UCSD-AML1 (cell line): ENCODE measurements around the gene KLHL15.
"Not testable (repeated sequence)": the region's sequence is repeated elsewhere in the genome, so short reads cannot be mapped to it uniquely, and the experiment has no call there.

ENCODE experiments used
- DNase-seq: peaks from one replicate; lab custom pipeline; 2025; ENCODE audit not compliant: unreplicated experiment; lab: John Stamatoyannopoulos, UW

The KLHL15 gene

DNA sequence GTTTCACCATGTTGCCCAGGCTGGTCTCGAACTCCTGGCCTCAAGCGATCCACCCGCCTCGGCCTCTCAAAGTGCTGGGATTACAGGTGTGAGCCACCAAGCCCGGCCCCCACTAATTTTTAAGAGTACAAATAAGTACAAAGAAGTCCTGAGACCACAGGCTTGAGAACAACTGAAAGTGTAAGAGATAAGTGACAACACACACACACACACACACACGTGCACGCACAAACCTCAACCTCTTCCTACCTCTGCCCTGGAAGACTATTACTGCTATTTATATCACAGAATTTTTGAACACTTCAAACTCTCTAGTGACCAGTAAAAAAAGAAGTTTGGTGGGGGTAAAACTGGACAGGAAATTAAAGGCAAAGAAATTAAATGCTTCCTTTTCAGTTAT is 7.5 kb downstream of the KLHL15 start:
- peak; percentile 9 for DNase-seq

DNA sequence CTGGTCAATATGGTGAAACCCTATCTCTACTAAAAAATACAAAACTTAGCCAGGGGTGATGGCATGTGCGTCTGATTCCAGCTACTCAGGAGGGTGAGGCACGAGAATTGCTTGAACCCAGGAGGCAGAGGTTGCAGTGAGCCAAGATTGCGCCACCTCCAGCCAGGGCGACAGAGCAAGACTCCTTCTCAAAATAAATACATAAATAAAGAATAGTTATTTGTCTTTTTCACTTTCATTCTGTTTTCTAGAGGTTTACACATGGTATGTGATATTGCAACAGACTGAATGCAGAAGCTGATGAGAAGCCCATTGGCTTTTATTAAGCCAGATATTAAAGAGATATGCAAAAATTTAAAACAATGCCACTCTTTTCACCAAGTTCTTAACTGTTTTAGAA is 8.2 kb downstream of the KLHL15 start:
- DNase-seq = no peak

DNA sequence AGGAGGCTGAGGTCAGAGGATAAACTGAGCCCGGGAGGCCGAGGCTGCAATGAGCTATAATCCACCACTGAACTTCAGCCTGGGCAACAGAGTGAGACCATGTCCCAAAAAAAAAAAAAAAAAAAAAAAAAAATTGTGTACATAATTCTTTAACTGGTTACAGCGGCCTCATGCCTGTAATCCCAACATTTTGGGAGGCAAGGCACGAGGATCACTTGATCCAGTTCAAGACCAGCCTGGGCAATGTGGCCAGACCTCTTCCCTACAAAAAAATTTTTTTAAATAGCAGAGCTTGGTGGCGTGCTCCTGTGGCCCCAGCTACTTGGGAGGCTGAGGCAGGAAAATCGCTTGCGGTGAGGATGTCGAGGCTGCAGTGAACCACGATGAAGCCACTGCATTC is 9.3 kb downstream of the KLHL15 start:
- DNase-seq = no peak

DNA sequence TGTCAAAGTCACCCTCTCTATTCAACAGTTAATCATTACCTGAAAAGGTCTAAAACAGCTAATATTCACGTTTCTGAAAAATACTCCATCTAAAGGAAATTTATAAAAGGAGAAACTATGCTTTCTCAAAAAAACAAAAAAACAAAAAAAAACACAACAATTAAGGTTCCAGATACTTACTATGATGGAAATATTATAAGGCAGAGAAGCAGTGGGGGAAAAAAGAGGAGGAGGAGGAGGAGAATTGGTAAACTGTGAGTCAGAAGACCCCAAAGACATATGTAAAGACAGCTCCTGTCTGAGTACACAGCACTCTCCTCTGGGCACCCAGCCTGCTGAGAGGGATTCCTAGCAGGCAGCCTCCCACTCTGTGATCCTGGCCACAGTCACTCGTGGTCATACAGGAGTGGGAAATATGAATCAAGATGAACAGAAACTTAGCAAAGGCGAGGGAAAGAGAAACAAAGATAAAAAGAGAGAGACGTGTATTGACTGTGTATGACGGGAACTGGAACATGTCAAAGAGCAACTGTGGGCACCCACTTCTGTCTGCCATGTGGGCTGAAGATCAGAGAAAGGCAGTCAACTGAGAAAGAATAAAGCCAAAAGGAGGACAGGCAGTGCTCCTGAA is 12.5 kb downstream of the KLHL15 start:
- no peak for DNase-seq

DNA sequence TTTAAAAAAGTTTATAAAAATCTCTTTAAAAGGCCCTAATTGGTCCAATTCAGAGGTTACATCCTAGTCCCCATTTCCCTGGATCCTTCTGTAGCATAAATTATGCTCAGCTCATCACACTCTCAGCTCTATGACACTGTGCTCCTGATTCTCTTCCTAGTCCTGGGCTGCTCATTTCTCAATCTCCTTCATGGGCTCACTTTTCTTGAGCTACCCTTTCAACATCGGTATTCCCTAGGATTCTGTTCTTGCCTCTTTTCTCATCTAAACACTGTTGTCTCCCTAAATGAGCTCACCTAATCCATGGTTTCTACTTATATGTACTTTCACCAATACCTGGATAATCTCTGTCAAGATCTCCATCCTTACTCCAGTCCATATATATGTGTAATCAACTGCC is 14.7 kb downstream of the KLHL15 start:
- no peak for DNase-seq

DNA sequence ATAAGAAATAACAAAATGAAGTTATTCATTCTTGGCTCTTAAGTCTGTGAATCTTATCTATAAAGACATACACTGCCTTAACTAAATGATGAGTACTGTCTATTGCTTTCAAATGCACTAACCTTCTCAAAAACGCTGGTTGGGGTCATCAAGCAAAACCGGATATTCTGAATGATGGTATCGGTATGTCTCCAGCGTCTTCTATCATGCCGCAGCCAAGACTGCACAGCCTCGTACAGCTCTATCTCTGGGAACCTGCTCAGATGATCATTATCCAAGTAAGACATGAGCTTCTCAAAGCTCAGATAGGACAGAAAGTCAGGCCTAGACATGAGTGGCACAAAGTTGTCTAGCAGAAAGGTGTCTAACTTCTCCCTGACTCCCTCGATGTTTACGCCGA is 21.1 kb downstream of the KLHL15 start:
- DNase-seq = no peak

DNA sequence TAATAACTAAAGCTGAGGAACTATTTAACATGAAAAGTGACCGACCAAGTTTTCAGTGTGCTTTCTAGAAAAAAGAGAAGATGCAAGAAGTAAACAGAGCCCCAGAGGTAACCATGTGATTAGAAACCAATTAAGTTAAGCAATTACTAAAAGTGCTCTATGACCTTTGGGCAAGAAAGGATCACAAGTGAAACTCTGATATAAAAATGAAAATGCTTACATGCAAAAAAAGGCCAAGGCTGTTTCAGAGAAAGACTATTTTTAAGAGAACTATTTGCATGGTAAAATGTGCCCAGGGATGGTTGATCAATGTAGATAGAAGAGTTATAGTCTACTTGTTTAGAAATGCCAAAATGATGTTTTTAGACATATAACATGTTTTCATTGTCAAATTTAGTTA is 22.0 kb downstream of the KLHL15 start:
- no peak for DNase-seq

DNA sequence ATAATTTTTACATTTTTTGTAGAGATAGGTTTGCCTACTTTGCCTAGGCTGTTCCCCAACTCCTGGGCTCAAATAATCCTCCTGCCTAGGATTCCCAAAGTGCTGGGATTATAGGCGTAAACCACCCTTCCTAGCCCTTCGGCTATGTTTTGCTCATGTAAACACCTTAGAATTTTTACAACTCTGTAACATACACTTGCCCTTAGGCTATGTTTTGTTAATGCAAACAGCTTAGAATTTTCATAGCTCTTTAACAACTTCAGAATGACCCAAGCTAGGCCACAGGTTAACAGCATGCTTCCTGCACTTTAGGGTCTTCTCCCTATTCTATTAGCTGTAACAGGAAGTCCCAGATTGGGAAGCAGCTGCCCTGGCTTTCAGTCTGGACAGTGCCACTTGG is 24.2 kb downstream of the KLHL15 start:
- no peak for DNase-seq

DNA sequence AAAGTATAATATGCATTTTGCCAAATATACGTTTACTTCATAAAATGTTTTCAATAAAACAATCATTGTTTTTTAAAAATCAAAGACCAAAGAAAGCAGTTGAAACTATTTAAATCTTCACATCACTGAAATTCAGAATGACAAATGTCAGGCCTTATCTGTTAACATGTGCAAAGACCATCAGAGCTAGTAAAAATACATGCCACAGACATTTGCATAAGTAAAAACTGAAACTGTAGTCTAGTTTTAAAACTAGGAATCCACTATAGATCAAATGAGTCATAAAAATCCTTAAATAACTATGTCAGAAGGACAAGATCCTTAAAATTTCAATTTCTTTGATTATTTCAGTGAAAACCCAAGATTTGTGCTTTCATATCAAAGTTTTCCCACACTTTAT is 24.8 kb downstream of the KLHL15 start:
- no peak for DNase-seq

DNA sequence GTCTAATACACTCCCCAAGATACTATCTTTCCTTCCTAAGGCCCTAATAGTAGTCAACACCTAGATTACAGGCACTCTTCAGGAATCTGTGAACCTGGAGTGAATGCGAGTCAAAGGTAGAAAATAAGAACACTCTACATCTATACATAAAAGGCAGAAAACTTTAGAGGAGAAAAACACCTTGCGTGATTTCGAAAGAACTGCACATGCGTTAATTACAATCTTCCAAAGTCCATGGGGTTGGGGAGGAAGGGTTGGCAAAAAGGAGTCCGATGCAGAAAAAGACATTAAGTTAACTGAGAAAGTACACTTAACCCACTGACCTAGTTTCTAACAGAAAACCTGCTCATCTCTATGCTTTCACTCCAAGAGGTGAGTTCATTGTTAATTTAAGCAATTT is 27.3 kb downstream of the KLHL15 start:
- DNase-seq = no peak

DNA sequence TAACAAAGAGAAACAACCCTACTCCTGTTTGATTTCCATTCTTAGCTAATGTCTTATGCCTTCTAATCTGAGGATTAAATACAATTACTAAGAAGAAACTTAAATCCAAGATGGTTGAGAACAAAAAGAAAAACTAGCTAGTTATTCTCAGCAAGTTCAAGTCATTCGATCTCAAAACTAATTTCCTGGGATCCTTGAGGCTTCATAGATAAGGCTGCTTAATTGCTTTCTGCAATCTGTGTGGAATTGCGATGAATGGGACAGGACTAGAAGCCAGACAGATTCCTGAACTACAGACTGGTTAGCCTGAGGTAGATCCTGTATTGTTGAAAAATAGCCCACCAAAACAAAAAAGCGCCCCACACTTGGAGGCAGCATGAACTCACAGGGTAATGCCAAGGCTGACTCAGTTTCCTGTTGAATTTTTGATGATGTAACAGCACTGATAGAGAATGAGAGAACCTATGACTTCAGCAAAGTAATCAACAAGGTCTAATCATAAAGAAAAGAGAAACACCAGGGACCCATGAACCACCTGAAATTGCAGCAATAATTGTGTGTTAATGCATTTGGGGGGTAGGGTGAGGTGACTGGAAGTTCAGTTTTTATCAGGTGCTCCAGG is 33.9 kb downstream of the KLHL15 start:
- DNase-seq = no peak

DNA sequence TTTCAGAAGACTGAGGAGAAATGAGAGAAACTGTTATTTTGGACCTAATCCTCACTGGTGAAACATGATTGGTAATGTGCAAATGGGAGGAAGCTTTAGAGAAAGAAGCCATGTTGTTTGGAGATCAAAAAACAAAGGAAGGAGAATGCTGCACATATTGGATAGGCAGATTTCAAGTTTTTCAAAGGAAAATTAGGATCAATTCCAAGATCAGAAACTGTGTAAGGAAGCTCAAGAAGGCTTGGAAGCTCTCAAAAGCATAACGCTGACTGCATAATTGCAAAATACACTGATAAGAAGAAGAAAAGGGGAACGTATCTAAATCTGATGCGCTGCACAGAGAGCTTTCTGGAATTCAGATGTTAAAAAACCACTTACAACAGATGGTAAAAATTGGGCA is 34.6 kb downstream of the KLHL15 start:
- DNase-seq = no peak

DNA sequence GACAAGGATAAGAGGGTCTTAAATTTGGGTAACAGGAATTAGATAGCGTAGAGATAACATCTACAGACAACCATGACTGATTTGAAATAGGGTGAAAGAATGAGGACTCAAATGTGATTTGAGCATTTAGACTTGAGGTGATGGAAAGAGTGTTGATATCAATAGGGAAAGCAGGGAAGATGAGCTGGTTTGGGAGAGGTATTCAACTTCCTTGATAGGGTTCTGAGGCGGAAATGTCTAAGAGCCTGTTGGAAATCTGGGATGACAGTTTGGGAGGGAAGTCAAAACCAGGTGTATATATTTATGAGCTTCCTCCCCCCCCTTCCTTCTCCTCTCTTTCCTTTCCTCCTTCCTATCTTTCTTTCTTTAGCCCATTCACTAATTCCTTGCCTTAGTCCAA is 36.5 kb downstream of the KLHL15 start:
- DNase-seq = no peak

DNA sequence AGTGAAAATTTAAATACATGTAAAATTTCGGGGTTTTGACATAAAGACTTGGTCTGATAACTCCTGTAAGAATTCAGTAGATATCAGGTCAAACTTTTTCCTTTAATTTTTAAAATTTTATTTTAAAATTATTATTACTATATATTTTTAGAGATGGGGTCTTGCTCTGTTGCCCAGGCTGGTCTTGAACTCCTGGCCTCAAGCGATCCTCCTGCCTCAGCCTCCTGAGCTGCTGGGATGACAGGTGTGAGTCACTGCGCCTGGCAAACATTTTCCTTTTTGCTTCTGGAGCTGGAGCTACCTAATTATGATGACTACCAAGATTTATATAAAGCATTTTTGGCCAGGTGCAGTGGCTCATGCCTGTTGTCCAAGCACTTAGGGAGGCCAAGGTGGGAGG is 37.3 kb downstream of the KLHL15 start:
- DNase-seq = no peak

DNA sequence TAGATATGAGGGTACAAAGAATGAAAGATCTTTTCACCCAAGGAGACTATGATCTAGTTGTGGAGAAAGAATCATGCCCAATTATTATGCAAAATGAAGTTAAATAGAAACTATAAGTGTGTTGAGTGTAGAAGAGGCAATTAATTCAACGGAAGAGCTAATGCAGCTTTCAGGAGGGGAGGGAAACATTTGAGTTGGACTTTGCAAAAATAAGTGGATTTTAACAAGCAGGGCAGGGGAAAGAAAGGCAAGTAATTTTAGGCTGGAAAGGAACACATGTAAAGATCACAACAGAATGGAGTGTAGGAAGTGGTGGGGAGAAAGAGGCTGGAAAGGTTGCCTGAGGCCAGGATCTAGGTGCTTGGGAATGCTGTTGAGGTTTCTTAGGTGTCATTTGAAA is 44.1 kb downstream of the KLHL15 start:
- no peak for DNase-seq

DNA sequence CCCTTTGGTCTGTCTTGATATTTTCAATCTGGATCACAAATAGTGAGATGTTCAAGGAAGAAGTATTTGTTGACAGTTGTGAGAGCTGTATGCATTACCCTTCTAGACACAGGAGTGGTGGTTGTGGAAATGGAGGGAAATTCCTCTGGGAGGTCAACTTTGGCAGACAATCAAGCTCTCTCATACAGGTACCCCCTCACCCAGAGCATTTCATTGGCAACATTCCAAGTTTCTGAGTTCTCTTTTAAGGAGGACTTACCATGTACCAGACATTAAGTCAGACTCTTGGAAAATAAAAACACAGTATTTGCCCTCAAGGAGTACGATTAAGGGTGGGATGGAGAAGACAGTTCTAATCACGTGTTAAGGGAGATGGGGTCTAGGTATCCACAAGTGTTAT is 45.3 kb downstream of the KLHL15 start:
- no peak for DNase-seq

DNA sequence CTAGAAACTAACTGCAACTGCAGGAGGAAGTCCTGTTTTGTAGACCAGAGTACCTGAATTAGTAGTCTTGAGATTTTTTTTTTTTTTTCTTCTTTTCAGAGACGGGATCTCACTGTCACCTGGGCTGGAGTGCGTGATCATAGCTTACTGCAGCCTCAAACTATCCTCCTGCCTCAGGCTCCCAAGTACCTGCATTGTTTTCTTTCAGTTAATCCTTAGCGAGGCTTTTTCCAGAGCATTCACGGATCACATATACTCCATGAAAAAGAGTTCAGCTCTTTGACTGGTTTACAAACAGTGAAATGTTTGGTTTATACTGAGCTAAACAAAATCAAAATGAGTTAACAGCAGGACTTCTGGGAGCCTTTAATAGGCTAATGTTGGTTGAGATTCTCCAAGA is 45.8 kb downstream of the KLHL15 start:
- DNase-seq = no peak

DNA sequence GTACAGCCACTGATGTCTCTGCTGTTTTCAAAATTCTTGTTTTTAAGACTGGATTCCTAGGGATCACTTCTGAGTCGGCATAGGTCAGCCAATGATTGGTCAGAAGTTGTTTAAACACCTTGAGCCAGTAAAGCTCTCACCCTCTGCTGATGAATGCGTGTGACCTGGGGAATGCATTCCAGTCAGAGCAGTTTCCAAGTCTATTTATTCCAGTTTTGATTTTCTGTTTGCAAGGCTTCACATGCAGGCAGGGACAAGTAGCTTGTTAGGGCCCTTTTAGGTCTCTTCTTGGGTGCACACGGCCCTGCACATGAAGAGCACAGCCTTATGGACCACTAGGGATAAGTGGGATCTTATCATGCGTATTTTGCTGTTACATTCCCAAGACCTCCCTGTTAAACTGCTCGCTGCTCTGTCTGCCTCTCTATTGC is 47.0 kb downstream of the KLHL15 start:
- DNase-seq = no peak

DNA sequence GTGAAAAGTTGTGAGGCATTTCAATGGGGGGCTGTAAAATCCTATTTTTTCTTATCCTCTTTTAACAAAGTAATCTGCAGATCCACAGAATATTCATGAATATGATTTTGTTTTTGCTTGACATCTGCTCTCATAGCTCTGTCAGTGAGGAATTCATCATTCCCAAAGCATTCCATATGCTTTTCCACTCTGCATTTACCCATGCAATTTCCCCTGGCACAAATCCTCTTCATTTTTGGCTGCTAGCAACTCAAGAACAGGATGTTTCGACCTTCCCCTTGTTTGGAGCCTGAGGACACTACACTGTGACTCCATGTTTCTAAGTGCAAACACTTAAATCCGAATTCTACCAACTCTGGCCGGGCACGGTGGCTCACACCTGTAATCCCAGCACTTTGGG is 48.5 kb downstream of the KLHL15 start:
- no peak for DNase-seq

DNA sequence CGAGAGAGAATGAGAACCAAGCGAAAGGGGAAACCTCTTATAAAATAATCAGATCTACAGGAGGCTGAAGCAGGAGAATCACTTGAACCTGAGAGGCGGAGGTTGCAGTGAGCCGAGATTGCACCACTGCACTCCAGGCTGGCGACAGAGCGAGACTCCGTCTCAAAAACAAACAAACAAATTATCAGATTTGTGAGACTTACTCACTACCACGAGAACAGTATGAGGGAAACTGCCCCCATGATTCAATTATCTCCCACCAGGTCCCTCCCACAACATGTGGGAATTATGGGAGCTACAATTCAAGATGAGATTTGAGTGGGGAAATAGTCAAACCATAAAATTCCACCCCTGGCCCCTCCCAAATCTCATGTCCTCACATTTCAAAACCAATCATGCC is 61.4 kb downstream of the KLHL15 start:
- not testable (repeated sequence) for DNase-seq

DNA sequence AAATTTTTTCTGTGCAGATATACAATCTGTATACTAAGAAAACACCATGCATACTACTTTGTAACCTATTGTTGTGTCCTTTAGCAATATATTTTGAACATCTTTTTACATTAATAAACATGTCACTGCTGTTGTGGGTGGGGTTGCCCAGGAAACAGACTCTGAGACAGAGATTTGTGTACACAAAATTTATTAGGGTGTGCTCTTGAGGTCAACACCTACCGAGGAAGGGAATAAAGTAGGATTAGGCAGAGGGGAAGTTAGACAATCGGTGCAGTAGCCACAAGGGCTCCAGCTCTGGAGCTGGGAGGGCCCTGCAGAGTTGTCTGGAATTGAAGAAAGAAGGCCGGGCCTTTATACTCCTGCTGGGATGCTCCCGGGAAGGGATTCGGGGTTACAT is 62.8 kb downstream of the KLHL15 start:
- no peak for DNase-seq

DNA sequence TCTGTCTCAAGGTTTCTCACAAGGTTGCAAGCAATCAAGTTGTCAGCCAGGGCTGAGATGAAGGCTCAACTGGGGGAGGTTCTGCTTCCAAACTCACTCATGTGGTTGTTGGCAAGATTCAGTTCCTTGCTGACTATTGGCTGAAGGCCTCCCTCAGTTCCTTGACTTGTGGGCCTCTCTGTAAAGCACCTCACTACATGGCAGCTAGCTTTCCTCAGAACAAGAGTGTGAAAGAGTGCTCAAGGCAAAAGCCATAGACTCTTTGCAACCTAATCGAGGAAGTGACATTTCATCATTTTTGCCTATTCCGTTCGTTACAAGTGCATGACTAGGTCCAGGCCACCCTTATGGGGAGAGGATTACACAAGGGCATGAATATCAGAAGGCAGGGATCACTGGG is 67.2 kb downstream of the KLHL15 start:
- DNase-seq = no peak

DNA sequence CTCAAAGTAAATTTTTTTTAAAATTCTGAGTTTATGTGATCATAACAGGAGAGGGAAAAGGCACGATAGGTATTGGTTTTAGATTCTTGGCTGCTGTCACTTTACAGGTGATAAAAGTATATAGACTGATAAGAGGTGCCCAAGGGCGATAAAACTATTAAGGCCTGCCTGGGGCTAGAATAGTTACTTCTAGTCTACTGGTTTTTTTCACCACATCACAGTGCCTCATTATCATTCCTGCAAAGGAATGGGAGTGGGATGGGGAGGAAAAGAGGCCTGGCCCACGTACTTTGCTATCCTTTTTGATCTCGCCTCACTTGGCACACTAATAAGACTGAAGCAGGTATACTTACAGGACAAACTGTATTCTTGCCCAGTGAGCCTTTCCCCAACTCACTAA is 72.6 kb downstream of the KLHL15 start:
- DNase-seq = no peak
